Transverse colon (tissue), 4 donors: ENCODE data around the gene CDK5.

Source experiments
- EP300 ChIP-seq: sonication (generic); formaldehyde crosslinking; IDR thresholded peaks from one replicate; pipeline ENCODE4 v1.6.1; 2017; ENCODE audit warnings: antibody characterized with exemption, low read depth
- POLR2A ChIP-seq: fragments of 450-650 bp; IDR thresholded peaks from one replicate; pipeline ENCODE4 v1.6.1; 2016; ENCODE audit warnings: antibody characterized with exemption, mild to moderate bottlenecking, moderate library complexity
- POLR2AphosphoS5 ChIP-seq, 3 donors: sonication (generic); formaldehyde crosslinking; IDR thresholded peaks; one replicate each; pipeline ENCODE4 v1.6.1; 2016; ENCODE audit warnings: antibody characterized with exemption in 3 of 3
- TF ChIP-seq, protein P1 (sequence below), 5 experiments: fragments of 200-600 bp in 3 of 5; fragments of 450-650 bp in 2 of 5; sonication (generic) in 3 of 5; IDR thresholded peaks; 1 replicate in 2 of 5; 2 replicates in 3 of 5; pipeline ENCODE4 v1.5.1; 2016 to 2017; ENCODE audit warnings: antibody characterized with exemption in 5 of 5, inconsistent platforms in 3 of 5, mild to moderate bottlenecking in 2 of 5, moderate library complexity in 1 of 5

DNA sequence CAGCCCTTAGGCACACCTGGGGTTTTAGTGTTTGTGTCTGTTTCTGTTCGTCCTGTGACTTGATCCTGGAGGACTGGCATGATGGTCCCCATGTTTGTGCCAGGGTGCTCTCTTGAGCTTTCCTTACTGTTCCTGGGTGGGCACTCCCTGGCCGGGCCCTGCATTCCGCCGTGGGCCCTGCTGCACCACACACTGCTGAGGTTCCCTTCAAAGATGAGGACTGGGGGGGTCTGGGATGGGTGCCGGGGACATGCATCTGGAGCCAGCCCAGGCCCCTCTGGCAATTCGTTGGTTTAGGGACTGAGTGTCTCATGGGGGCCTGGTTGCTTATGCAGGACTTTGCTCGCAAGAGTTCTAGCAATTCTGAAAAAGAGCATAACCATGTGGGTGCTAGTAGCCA, 33.3 kb upstream of the CDK5 start:
- TF ChIP-seq, protein P1, sequence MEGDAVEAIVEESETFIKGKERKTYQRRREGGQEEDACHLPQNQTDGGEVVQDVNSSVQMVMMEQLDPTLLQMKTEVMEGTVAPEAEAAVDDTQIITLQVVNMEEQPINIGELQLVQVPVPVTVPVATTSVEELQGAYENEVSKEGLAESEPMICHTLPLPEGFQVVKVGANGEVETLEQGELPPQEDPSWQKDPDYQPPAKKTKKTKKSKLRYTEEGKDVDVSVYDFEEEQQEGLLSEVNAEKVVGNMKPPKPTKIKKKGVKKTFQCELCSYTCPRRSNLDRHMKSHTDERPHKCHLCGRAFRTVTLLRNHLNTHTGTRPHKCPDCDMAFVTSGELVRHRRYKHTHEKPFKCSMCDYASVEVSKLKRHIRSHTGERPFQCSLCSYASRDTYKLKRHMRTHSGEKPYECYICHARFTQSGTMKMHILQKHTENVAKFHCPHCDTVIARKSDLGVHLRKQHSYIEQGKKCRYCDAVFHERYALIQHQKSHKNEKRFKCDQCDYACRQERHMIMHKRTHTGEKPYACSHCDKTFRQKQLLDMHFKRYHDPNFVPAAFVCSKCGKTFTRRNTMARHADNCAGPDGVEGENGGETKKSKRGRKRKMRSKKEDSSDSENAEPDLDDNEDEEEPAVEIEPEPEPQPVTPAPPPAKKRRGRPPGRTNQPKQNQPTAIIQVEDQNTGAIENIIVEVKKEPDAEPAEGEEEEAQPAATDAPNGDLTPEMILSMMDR (IDR thresholded peaks at IDR 0.05), result no peak
- TF ChIP-seq POLR2A (no peak), POLR2AphosphoS5 (IDR thresholded peaks at IDR 0.05) (no peak), EP300 (no peak)
